Neural cell (in vitro differentiated cells): ENCODE data around the gene GAL3ST3. TPM values are rescaled to one million over a fixed set of nuclear protein-coding genes. Genes with fewer than 3 reads are reported as not detected.
A peak's percentile ranks its signal among the peaks of the same experiment; 100 is the strongest.

ENCODE experiments used
- H2AFZ ChIP-seq: fragments of 200-600, 300-800 bp; sonication (generic), shearing (Covaris generic); 2 replicates; pipeline ENCODE4 v1.6.0; 2014; ENCODE audit warnings: low read depth, mild to moderate bottlenecking, antibody characterized with exemption, low read length, moderate library complexity
- H3F3A ChIP-seq: fragments of 200-600 bp; shearing (Covaris generic); 2 replicates; pipeline ENCODE4 v1.6.1; 2016; ENCODE audit warnings: mild to moderate bottlenecking, moderate library complexity, mixed read lengths, antibody characterized with exemption, low read length; ENCODE audit not compliant: insufficient read depth, poor library complexity, severe bottlenecking
- H3K27ac ChIP-seq: fragments of 200-600, 300-800 bp; sonication (generic), shearing (Covaris generic); 2 replicates; pipeline ENCODE4 v1.5.1; 2014; ENCODE audit warnings: mild to moderate bottlenecking, low read length, moderate library complexity
- H3K27me3 ChIP-seq: fragments of 300-800, 200-600 bp; sonication (generic), shearing (Covaris generic); 2 replicates; pipeline ENCODE4 v1.6.0; 2014; ENCODE audit warnings: mild to moderate bottlenecking, low read depth, low read length, moderate library complexity; ENCODE audit not compliant: insufficient read depth
- H3K36me3 ChIP-seq: fragments of 300-800, 200-600 bp; sonication (generic), shearing (Covaris generic); 2 replicates; pipeline ENCODE4 v1.5.1; 2014; ENCODE audit warnings: mild to moderate bottlenecking, antibody characterized with exemption, low read length, moderate library complexity; ENCODE audit not compliant: insufficient read depth
- H3K4me2 ChIP-seq: fragments of 300-800, 200-600 bp; sonication (generic), shearing (Covaris generic); 2 replicates; pipeline ENCODE4 v1.6.0; 2014; ENCODE audit warnings: mild to moderate bottlenecking, low read length
- H3K4me3 ChIP-seq: fragments of 300-800, 200-600 bp; sonication (generic), shearing (Covaris generic); 2 replicates; pipeline ENCODE4 v1.5.1; 2014; ENCODE audit warnings: mild to moderate bottlenecking, low read length, moderate library complexity
- H3K79me2 ChIP-seq: fragments of 200-600 bp; shearing (Covaris generic); replicated peaks from 2 replicates; pipeline ENCODE4 v1.6.0; 2014; ENCODE audit warnings: mild to moderate bottlenecking, low read length, moderate library complexity; ENCODE audit not compliant: insufficient read depth
- H3K9ac ChIP-seq: fragments of 300-800, 200-600 bp; sonication (generic), shearing (Covaris generic); 2 replicates; pipeline ENCODE4 v1.6.1; 2016; ENCODE audit warnings: mild to moderate bottlenecking, low read length, mixed read lengths
- H3K9me2 ChIP-seq: fragments of 200-600 bp; shearing (Covaris generic); 2 replicates; pipeline ENCODE4 v1.6.1; 2016; ENCODE audit warnings: mild to moderate bottlenecking, low read length, mixed read lengths; ENCODE audit not compliant: insufficient read depth
- H3K9me3 ChIP-seq: fragments of 200-600, 300-800 bp; sonication (generic), shearing (Covaris generic); 2 replicates; pipeline ENCODE4 v1.6.1; 2016; ENCODE audit warnings: mild to moderate bottlenecking, mixed run types, low read length, moderate library complexity, mixed read lengths
- H4K20me1 ChIP-seq: fragments of 200-600 bp; shearing (Covaris generic); 2 replicates; pipeline ENCODE4 v1.6.1; 2016; ENCODE audit warnings: mild to moderate bottlenecking, mixed run types; ENCODE audit not compliant: insufficient read depth
- EP300 ChIP-seq: fragments of 450-650 bp; conservative IDR thresholded peaks from 2 replicates; pipeline ENCODE4 v1.6.1; 2014; ENCODE audit warnings: antibody characterized with exemption, mild to moderate bottlenecking, moderate library complexity; ENCODE audit not compliant: poor library complexity, severe bottlenecking
- EZH2 ChIP-seq: fragments of 200-600, 300-800 bp; shearing (Covaris generic), sonication (generic); IDR thresholded peaks from 2 replicates; pipeline ENCODE4 v1.6.1; 2014; ENCODE audit warnings: antibody characterized with exemption, low read length, borderline replicate concordance, mild to moderate bottlenecking; ENCODE audit not compliant: insufficient read depth, poor library complexity, severe bottlenecking
- MXI1 ChIP-seq: fragments of 450-650 bp; conservative IDR thresholded peaks from 2 replicates; pipeline ENCODE4 v1.6.1; 2014; ENCODE audit warnings: antibody characterized with exemption, mild to moderate bottlenecking; ENCODE audit not compliant: poor library complexity, severe bottlenecking
- POLR2AphosphoS5 ChIP-seq: IDR thresholded peaks from 2 replicates; pipeline ENCODE4 v1.6.1; 2012
- RAD21 ChIP-seq: fragments of 450-650 bp; conservative IDR thresholded peaks from 2 replicates; pipeline ENCODE4 v1.6.1; 2014; ENCODE audit warnings: antibody characterized with exemption, mild to moderate bottlenecking, moderate library complexity
- SMC3 ChIP-seq: fragments of 450-650 bp; conservative IDR thresholded peaks from 2 replicates; pipeline ENCODE4 v1.6.1; 2014; ENCODE audit warnings: antibody characterized with exemption, mild to moderate bottlenecking, moderate library complexity; ENCODE audit not compliant: poor library complexity
- TAF1 ChIP-seq: IDR thresholded peaks from 2 replicates; pipeline ENCODE4 v1.6.1; 2012; ENCODE audit warnings: low read depth
- polyA plus RNA-seq: library from polyadenylated mRNA; depleted of rRNA; stranded (reverse); fragments of >200 nt; gene quantifications from 2 replicates; pipeline ENCODE4 v1.2.3, GENCODE V29; 2014
- TF ChIP-seq, protein P1 (sequence below): fragments of 450-650 bp; IDR thresholded peaks from 2 replicates; pipeline ENCODE4 v1.5.1; 2014; ENCODE audit warnings: antibody characterized with exemption, mild to moderate bottlenecking, moderate library complexity; ENCODE audit not compliant: poor library complexity, severe bottlenecking
- TF ChIP-seq, protein P2 (sequence below): IDR thresholded peaks from 2 replicates; pipeline ENCODE4 v1.6.1; 2012; ENCODE audit warnings: borderline replicate concordance

GAL3ST3 gene
- polyA plus RNA-seq, 1 donor from 2014 or later, result 17.2 TPM

DNA sequence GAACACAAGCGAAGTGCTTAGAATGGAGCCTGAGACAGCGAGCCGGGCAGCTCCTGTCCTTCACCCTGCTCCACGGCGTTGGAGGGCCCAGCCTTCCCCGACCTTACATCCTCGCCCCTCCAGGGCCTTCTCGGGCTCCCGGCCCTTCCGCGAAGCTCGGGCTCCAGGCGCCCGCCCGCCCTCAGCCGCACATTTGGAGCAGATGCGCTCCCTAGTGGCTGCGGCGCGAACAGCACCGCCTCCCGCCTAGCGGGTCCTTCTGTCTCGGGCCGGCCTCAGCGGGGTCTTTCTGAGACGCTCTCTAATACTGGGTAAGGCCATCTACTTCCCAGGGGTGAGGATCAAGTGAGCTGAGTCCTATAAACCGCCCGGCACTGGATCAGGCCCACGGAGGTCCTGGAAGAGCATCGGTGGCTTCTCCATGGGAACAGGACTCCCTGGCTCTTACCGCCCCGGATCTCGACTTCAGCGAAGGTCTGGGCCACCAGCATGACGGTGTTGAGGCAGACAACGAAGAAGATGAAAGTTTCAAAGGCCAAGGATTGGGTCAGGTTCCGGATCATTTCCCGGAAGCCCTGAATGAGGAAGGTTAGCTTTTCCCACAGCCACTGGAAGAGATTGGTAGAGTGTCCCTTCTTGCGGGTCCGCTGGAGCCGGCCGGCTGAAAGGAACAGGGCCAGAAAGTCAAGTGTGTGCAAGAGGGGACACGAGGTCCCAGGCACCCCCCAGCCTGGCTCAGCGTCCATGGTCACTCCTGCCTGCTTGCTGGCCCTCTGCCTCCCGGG, 26.4 kb downstream of the GAL3ST3 start:
- Histone ChIP-seq H3K9ac (no peak overlapping the region), H4K20me1 (no peaks in the 10 kb centered on the region), H3K4me3 (no peak overlapping the region), H3K4me2 (no peak overlapping the region), H2AFZ (no peak overlapping the region), H3K27me3 (peaks cover 8% of the 10 kb centered on the region), H3K9me2 (no peaks in the 10 kb centered on the region), H3K79me2 (no peaks in the 10 kb centered on the region), H3F3A (no peaks in the 10 kb centered on the region), H3K36me3 (no peaks in the 10 kb centered on the region), H3K9me3 (no peaks in the 10 kb centered on the region), H3K27ac (no peak overlapping the region)
- TF ChIP-seq RAD21 (peak; percentile 39), EZH2 (no peak), SMC3 (peak; percentile 15)
- TF ChIP-seq, protein P1, sequence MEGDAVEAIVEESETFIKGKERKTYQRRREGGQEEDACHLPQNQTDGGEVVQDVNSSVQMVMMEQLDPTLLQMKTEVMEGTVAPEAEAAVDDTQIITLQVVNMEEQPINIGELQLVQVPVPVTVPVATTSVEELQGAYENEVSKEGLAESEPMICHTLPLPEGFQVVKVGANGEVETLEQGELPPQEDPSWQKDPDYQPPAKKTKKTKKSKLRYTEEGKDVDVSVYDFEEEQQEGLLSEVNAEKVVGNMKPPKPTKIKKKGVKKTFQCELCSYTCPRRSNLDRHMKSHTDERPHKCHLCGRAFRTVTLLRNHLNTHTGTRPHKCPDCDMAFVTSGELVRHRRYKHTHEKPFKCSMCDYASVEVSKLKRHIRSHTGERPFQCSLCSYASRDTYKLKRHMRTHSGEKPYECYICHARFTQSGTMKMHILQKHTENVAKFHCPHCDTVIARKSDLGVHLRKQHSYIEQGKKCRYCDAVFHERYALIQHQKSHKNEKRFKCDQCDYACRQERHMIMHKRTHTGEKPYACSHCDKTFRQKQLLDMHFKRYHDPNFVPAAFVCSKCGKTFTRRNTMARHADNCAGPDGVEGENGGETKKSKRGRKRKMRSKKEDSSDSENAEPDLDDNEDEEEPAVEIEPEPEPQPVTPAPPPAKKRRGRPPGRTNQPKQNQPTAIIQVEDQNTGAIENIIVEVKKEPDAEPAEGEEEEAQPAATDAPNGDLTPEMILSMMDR, result peak; percentile 66

DNA sequence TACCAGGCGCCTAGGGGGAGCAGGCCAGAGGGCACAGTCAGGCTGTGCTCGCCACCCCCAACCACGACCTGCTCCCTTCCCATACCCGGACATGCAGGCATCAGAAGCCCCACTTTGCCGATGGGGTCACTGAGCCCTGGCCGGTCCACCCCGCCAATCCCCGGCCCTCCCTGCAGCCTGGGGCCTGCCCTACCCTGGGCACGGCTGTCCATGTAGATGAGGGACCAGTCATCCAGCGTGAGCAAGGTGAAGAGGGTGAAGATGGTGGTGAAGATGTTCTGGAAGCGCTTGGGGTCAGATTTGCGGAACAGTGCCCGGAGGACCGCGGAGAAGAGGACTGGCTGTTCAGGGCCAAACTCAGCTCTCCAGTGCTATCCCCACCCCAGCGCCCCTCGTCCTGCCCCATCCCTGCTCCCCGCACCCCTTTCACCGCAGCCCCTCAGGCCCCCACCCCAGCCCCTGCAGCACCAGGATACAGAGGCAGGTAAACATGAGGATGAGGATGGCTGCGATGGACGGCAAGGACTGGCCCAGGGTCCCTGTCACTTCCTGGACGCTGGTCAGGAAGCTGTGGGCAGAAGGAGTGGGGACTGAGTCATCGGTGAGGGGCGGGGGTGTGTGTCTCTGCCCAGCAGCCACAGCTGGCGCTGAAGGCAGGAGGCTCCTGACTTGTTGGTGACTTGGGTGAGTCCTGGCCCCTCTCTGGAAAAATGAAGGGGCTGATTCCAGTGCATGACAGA, 28.2 kb downstream of the GAL3ST3 start:
- H3K27me3 ChIP-seq, result peaks cover 8% of the 10 kb centered on the region
- H3K4me3 ChIP-seq, result no peak overlapping the region
- H3K36me3 ChIP-seq, result no peaks in the 10 kb centered on the region
- H4K20me1 ChIP-seq, result no peaks in the 10 kb centered on the region
- H3K9ac ChIP-seq, result no peak overlapping the region
- H3K27ac ChIP-seq, result no peak overlapping the region
- no peak overlapping the region for H3K4me2 ChIP-seq
- H3K9me2 ChIP-seq, result no peaks in the 10 kb centered on the region
- H2AFZ ChIP-seq, result no peak overlapping the region
- no peak for TF ChIP-seq RAD21
- TF ChIP-seq, protein P2, sequence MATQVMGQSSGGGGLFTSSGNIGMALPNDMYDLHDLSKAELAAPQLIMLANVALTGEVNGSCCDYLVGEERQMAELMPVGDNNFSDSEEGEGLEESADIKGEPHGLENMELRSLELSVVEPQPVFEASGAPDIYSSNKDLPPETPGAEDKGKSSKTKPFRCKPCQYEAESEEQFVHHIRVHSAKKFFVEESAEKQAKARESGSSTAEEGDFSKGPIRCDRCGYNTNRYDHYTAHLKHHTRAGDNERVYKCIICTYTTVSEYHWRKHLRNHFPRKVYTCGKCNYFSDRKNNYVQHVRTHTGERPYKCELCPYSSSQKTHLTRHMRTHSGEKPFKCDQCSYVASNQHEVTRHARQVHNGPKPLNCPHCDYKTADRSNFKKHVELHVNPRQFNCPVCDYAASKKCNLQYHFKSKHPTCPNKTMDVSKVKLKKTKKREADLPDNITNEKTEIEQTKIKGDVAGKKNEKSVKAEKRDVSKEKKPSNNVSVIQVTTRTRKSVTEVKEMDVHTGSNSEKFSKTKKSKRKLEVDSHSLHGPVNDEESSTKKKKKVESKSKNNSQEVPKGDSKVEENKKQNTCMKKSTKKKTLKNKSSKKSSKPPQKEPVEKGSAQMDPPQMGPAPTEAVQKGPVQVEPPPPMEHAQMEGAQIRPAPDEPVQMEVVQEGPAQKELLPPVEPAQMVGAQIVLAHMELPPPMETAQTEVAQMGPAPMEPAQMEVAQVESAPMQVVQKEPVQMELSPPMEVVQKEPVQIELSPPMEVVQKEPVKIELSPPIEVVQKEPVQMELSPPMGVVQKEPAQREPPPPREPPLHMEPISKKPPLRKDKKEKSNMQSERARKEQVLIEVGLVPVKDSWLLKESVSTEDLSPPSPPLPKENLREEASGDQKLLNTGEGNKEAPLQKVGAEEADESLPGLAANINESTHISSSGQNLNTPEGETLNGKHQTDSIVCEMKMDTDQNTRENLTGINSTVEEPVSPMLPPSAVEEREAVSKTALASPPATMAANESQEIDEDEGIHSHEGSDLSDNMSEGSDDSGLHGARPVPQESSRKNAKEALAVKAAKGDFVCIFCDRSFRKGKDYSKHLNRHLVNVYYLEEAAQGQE, result no peak
- no peak for TF ChIP-seq TAF1
- TF ChIP-seq, protein P1, result no peak
- TF ChIP-seq MXI1, result no peak
- no peak for TF ChIP-seq EP300
- TF ChIP-seq POLR2AphosphoS5, result no peak
- TF ChIP-seq SMC3, result no peak
- H3K79me2 ChIP-seq, result no peaks in the 10 kb centered on the region
- H3K9me3 ChIP-seq, result no peaks in the 10 kb centered on the region
- no peaks in the 10 kb centered on the region for H3F3A ChIP-seq
